A549 treated with Hydrocortisone at 1 μM for 4 hours (cell line): ENCODE results near the gene ST3GAL4. TPM values are rescaled to one million over a fixed set of nuclear protein-coding genes. Genes with fewer than 3 reads are reported as not detected.

Experiments
- total RNA-seq: library from RNA; stranded (reverse); fragments of 200-300 nt; extraction: Qiagen RNA extraction; gene quantifications from 5 replicates; pipeline ENCODE4 v1.2.3, GENCODE V29; 2022

Gene ST3GAL4, protein sequence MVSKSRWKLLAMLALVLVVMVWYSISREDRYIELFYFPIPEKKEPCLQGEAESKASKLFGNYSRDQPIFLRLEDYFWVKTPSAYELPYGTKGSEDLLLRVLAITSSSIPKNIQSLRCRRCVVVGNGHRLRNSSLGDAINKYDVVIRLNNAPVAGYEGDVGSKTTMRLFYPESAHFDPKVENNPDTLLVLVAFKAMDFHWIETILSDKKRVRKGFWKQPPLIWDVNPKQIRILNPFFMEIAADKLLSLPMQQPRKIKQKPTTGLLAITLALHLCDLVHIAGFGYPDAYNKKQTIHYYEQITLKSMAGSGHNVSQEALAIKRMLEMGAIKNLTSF
- 28.3 to 31.3 TPM (median 28.9 TPM) in 5 replicates for total RNA-seq

DNA sequence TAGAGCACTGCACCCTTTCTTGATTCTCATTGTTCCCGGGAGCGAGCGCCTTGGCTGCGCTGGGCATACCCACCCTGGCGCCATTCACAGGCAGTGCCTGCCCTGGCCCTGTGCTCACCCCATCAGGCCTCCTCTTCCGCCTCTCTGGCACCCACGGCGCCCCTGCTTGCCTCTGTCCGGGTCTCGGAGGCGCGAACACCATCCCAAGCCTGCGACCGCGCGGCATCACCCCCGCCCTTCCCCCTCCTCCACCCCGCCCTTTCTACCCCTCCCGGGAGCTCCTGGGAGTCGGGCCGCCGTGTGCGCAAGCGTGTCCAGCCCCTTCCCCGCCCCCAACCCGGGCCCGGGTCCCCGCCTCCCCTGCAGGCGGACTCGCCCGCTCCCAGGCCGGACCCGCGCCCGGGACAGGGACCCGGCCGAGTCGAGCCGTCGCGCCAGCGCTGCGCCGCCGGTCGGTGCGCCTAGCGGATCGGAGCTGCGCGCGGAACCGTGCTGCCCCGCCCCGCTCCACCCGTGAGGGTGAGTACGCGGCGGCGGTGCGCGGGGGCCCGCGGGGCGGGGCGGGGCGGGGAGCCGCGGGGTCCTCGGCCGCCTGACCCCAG, at the start of gene ST3GAL4:
Gene ST3GAL4 (plus strand): TSS at position 363 of the 602 bp plus-strand sequence. CDS start 50,470 bp downstream, outside the sequence.

Other genes starting within 250 kb of the ST3GAL4 start
- 16.3 to 18.3 TPM (median 17.0 TPM) in 5 replicates for gene RPUSD4, start 144.0 kb upstream of the ST3GAL4 start, total RNA-seq
- gene FAM118B, start 143.9 kb upstream of the ST3GAL4 start, total RNA-seq = 14.4 to 18.4 TPM (median 15.8 TPM) in 5 replicates
- 57.3 to 65.2 TPM (median 59.8 TPM) in 5 replicates for gene SRPRA, start 86.8 kb upstream of the ST3GAL4 start, total RNA-seq
- 22.1 to 24.3 TPM (median 22.7 TPM) in 5 replicates for gene FOXRED1, start 86.5 kb upstream of the ST3GAL4 start, total RNA-seq
- gene TIRAP, start 72.6 kb upstream of the ST3GAL4 start, total RNA-seq = 5.4 to 7.3 TPM (median 6.2 TPM) in 5 replicates
- 17.3 to 18.5 TPM (median 17.5 TPM) in 5 replicates for gene DCPS, start 51.6 kb upstream of the ST3GAL4 start, total RNA-seq